Measurements from ENCODE around the gene CHD6.
A peak's percentile ranks its signal among the peaks of the same experiment; 100 is the strongest.

The CHD6 gene

DNA sequence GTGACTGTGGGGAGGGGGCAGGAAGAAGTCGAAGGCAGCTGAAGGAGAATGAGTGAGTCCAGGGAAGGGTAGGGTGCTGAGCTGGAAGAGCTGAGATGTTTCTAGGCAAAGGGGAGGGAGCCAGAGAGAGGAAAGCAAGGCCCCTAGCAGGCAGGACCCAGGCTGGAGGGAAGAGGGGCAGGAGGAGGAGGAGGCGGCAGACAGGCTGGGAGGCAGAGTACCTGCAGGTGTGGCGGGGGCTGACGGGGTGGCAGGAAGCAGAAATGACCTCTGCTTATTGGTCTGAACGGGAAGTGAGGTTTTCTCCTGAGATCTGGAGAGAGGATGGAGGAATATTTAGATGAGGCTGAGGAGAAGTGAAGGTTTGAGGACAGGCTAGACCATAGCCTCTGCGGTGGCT, 240.9 kb downstream of the CHD6 start:
- Histone ChIP-seq H2AFZ (ENCODE audit: low read depth, low read length) (no peak overlapping the region), H3K27ac (ENCODE audit: low read length, poor library complexity, severe bottlenecking) (no peak overlapping the region), H3K4me1 (ENCODE audit: control insufficient read depth, insufficient read depth, low read depth, low read length) (no peaks in the 10 kb centered on the region), H3K4ac (ENCODE audit: low read depth in 1 of 2, low read length in 2 of 2) (no peak overlapping the region), H4K8ac (ENCODE audit: low read length) (no peak overlapping the region), H3K23ac (ENCODE audit: low read length in 2 of 2) (peak overlapping the region in 1 of 2 experiments; percentile 56), H3K9ac (ENCODE audit: low read length) (no peak overlapping the region), H3K18ac (ENCODE audit: low read depth in 1 of 2, low read length in 2 of 2) (no peak overlapping the region), H3K79me1 (replicated peaks; ENCODE audit: low read length, poor library complexity, severe bottlenecking) (no peaks in the 10 kb centered on the region), H3K14ac (ENCODE audit: low read length in 2 of 2) (no peak overlapping the region), H3K36me3 (ENCODE audit: control insufficient read depth in 1 of 2, insufficient read depth in 2 of 2, low read depth in 1 of 2, low read length in 2 of 2) (no peaks in the 10 kb centered on the region), H3K4me2 (ENCODE audit: low read length, poor library complexity, severe bottlenecking) (no peak overlapping the region), H2AK5ac (ENCODE audit: low read length, severe bottlenecking) (no peak overlapping the region), H3K9me3 (ENCODE audit: control insufficient read depth, low read length) (no peaks in the 10 kb centered on the region), H2BK120ac (ENCODE audit: low read depth, low read length) (no peak overlapping the region), H3K27me3 (ENCODE audit: control insufficient read depth in 1 of 2, insufficient read depth in 1 of 2, low read length in 2 of 2) (peaks cover 56 to 80% of the 10 kb centered on the region in 2 experiments), H4K91ac (ENCODE audit: low read length) (no peak overlapping the region), H2BK12ac (ENCODE audit: low read length in 2 of 2) (no peak overlapping the region), H2BK5ac (ENCODE audit: low read depth, low read length, poor library complexity, severe bottlenecking) (no peak overlapping the region), H2BK15ac (ENCODE audit: low read depth, poor library complexity, severe bottlenecking) (no peak overlapping the region), H3K4me3 (ENCODE audit: insufficient read depth in 1 of 2, low read depth in 1 of 2, low read length in 2 of 2) (no peak overlapping the region)
- no peak for DNase-seq
- WGBS = 61% methylated on average over 6 of the region's 6 CpGs

DNA sequence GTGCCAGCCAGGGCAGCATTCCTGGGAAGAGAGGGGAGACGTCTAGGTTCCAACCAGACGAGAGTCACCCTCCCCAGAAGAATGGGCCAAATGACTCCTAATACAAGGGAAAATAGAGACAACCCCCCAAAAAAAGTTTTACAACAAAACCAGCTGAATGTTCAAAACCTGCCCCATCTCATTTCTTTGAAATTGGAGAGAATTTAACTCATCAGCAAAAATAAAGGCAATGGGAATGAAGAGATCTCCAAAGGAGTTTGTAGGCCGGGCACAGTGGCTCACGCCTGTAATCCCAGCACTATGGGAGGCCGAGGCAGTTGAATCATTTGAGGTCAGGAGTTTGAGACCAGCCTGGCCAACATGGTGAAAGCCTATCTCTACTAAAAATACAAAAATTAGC, 241.8 kb downstream of the CHD6 start:
- Histone ChIP-seq H2BK120ac (ENCODE audit: low read depth, low read length) (no peak overlapping the region), H3K23ac (ENCODE audit: low read length in 2 of 2) (no peak overlapping the region), H3K4ac (ENCODE audit: low read depth in 1 of 2, low read length in 2 of 2) (no peak overlapping the region), H3K9ac (ENCODE audit: low read length) (no peak overlapping the region), H3K36me3 (ENCODE audit: control insufficient read depth in 1 of 2, insufficient read depth in 2 of 2, low read depth in 1 of 2, low read length in 2 of 2) (no peaks in the 10 kb centered on the region), H2BK15ac (ENCODE audit: low read depth, poor library complexity, severe bottlenecking) (no peak overlapping the region), H3K9me3 (ENCODE audit: control insufficient read depth, low read length) (no peaks in the 10 kb centered on the region), H3K14ac (ENCODE audit: low read length in 2 of 2) (no peak overlapping the region), H3K79me1 (replicated peaks; ENCODE audit: low read length, poor library complexity, severe bottlenecking) (no peaks in the 10 kb centered on the region), H3K27me3 (ENCODE audit: control insufficient read depth in 1 of 2, insufficient read depth in 1 of 2, low read length in 2 of 2) (peaks cover 58 to 86% of the 10 kb centered on the region in 2 experiments), H4K91ac (ENCODE audit: low read length) (no peak overlapping the region), H2AFZ (ENCODE audit: low read depth, low read length) (no peak overlapping the region), H3K27ac (ENCODE audit: low read length, poor library complexity, severe bottlenecking) (no peak overlapping the region), H2AK5ac (ENCODE audit: low read length, severe bottlenecking) (no peak overlapping the region), H3K4me2 (ENCODE audit: low read length, poor library complexity, severe bottlenecking) (no peak overlapping the region), H3K18ac (ENCODE audit: low read depth in 1 of 2, low read length in 2 of 2) (no peak overlapping the region), H4K8ac (ENCODE audit: low read length) (no peak overlapping the region), H2BK12ac (ENCODE audit: low read length in 2 of 2) (no peak overlapping the region), H2BK5ac (ENCODE audit: low read depth, low read length, poor library complexity, severe bottlenecking) (no peak overlapping the region), H3K4me3 (ENCODE audit: insufficient read depth in 1 of 2, low read depth in 1 of 2, low read length in 2 of 2) (no peak overlapping the region), H3K4me1 (ENCODE audit: control insufficient read depth, insufficient read depth, low read depth, low read length) (no peaks in the 10 kb centered on the region)
- whole genome bisulfite sequencing = 78% methylated on average over 5 of the region's 5 CpGs
- no peak for DNase-seq

DNA sequence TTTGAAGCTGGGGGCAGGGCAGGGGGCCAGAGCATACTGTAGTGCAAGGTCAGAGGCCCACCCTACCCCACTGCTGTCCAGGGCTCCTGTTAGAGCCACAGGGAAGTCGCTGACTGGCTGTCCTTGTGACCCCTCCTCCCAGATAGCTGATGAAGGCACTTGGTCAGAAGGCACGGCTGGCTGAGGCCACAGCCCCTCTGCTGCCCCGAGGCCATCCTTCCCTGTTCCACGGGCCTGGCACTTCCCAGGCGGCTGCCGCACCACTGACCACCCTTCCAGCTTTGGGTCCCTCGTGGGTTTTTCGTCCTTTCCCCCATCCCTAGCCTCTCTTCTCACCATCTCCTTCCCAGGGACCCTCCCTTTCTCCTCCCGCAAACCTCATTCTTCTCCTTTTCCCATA, 242.3 kb downstream of the CHD6 start:
- H4K91ac ChIP-seq (ENCODE audit: low read length) = no peak overlapping the region
- H3K27ac ChIP-seq (ENCODE audit: low read length, poor library complexity, severe bottlenecking) = no peak overlapping the region
- no peak overlapping the region for H2BK5ac ChIP-seq (ENCODE audit: low read depth, low read length, poor library complexity, severe bottlenecking)
- H3K4ac ChIP-seq (ENCODE audit: low read depth in 1 of 2, low read length in 2 of 2) = no peak overlapping the region
- H3K79me1 ChIP-seq (replicated peaks; ENCODE audit: low read length, poor library complexity, severe bottlenecking) = no peaks in the 10 kb centered on the region
- no peaks in the 10 kb centered on the region for H3K9me3 ChIP-seq (ENCODE audit: control insufficient read depth, low read length)
- H2BK12ac ChIP-seq (ENCODE audit: low read length in 2 of 2) = no peak overlapping the region
- no peak overlapping the region for H3K4me2 ChIP-seq (ENCODE audit: low read length, poor library complexity, severe bottlenecking)
- no peak overlapping the region for H3K14ac ChIP-seq (ENCODE audit: low read length in 2 of 2)
- H3K4me3 ChIP-seq (ENCODE audit: insufficient read depth in 1 of 2, low read depth in 1 of 2, low read length in 2 of 2) = no peak overlapping the region
- DNase-seq = no peak
- no peak overlapping the region for H2AFZ ChIP-seq (ENCODE audit: low read depth, low read length)
- H4K8ac ChIP-seq (ENCODE audit: low read length) = no peak overlapping the region
- no peaks in the 10 kb centered on the region for H3K36me3 ChIP-seq (ENCODE audit: control insufficient read depth in 1 of 2, insufficient read depth in 2 of 2, low read depth in 1 of 2, low read length in 2 of 2)
- WGBS = 68% methylated on average over 9 of the region's 9 CpGs
- H2BK15ac ChIP-seq (ENCODE audit: low read depth, poor library complexity, severe bottlenecking) = no peak overlapping the region
- H3K23ac ChIP-seq (ENCODE audit: low read length in 2 of 2) = no peak overlapping the region
- no peak overlapping the region for H3K9ac ChIP-seq (ENCODE audit: low read length)
- H3K27me3 ChIP-seq (ENCODE audit: control insufficient read depth in 1 of 2, insufficient read depth in 1 of 2, low read length in 2 of 2) = peaks cover 56 to 87% of the 10 kb centered on the region in 2 experiments
- no peaks in the 10 kb centered on the region for H3K4me1 ChIP-seq (ENCODE audit: control insufficient read depth, insufficient read depth, low read depth, low read length)
- H3K18ac ChIP-seq (ENCODE audit: low read depth in 1 of 2, low read length in 2 of 2) = no peak overlapping the region
- no peak overlapping the region for H2AK5ac ChIP-seq (ENCODE audit: low read length, severe bottlenecking)
- no peak overlapping the region for H2BK120ac ChIP-seq (ENCODE audit: low read depth, low read length)

DNA sequence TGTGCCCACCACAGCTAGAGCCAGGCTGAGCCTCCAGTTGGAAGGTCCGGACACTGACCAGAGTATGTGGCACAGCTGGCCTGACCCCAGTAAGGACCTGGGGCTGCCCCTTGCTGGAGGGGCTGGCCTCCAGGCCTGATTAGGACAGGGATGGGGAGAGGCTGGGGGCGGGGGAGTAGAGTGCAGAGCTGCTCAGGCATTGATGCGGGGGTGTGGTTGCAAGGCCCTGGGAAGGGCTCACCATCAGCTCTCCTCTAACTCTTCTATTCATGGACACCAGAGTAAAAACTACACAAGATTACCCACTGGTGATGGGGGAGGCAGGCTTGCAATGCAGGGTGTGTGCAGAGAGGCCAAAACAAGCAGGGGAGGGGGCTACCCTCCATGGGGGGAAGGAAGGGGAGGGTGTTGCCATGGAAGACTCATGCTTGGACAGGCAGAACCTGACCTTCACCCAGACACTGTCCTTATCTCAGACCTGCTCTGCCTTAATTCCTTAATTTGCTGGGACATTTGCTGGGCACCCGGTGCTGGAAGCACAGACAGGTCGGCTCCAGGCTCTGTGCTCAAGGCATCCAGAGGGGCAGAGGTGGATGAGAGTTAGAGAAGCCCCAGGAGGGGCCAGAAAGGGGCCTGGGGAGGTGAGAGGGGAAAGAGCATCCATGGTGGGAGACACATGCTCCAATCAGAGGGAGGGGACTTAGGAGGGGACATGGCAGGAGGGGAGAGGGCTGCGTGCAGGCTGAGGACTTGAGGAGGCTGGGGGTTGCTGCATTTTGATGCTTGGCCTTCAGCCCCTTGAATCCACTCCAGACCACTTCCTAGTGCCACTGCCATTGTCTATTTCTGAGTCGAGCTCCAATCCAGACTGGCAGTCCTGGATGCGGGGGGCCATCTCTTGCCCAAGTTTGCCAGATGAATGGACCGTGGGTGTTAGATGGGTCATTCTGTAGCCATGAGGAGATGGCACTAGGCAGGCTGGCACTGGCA, 244.0 kb downstream of the CHD6 start:
- H4K91ac ChIP-seq (ENCODE audit: low read length) = no peak overlapping the region
- no peak overlapping the region for H3K27ac ChIP-seq (ENCODE audit: low read length, poor library complexity, severe bottlenecking)
- no peaks in the 10 kb centered on the region for H3K79me1 ChIP-seq (replicated peaks; ENCODE audit: low read length, poor library complexity, severe bottlenecking)
- no peak overlapping the region for H2BK120ac ChIP-seq (ENCODE audit: low read depth, low read length)
- no peak overlapping the region for H3K14ac ChIP-seq (ENCODE audit: low read length in 2 of 2)
- no peak overlapping the region for H2BK15ac ChIP-seq (ENCODE audit: low read depth, poor library complexity, severe bottlenecking)
- H2BK5ac ChIP-seq (ENCODE audit: low read depth, low read length, poor library complexity, severe bottlenecking) = no peak overlapping the region
- no peak overlapping the region for H3K9ac ChIP-seq (ENCODE audit: low read length)
- H3K4me2 ChIP-seq (ENCODE audit: low read length, poor library complexity, severe bottlenecking) = no peak overlapping the region
- no peak overlapping the region for H4K8ac ChIP-seq (ENCODE audit: low read length)
- no peak for DNase-seq
- no peak overlapping the region for H3K18ac ChIP-seq (ENCODE audit: low read depth in 1 of 2, low read length in 2 of 2)
- no peak overlapping the region for H2BK12ac ChIP-seq (ENCODE audit: low read length in 2 of 2)
- no peaks in the 10 kb centered on the region for H3K9me3 ChIP-seq (ENCODE audit: control insufficient read depth, low read length)
- H2AFZ ChIP-seq (ENCODE audit: low read depth, low read length) = no peak overlapping the region
- no peak overlapping the region for H3K4ac ChIP-seq (ENCODE audit: low read depth in 1 of 2, low read length in 2 of 2)
- H3K27me3 ChIP-seq (ENCODE audit: control insufficient read depth in 1 of 2, insufficient read depth in 1 of 2, low read length in 2 of 2) = peaks cover 60 to 86% of the 10 kb centered on the region in 2 experiments
- H2AK5ac ChIP-seq (ENCODE audit: low read length, severe bottlenecking) = no peak overlapping the region
- WGBS = 87% methylated on average over 6 of the region's 9 CpGs
- no peaks in the 10 kb centered on the region for H3K36me3 ChIP-seq (ENCODE audit: control insufficient read depth in 1 of 2, insufficient read depth in 2 of 2, low read depth in 1 of 2, low read length in 2 of 2)
- no peak overlapping the region for H3K23ac ChIP-seq (ENCODE audit: low read length in 2 of 2)
- no peaks in the 10 kb centered on the region for H3K4me1 ChIP-seq (ENCODE audit: control insufficient read depth, insufficient read depth, low read depth, low read length)
- H3K4me3 ChIP-seq (ENCODE audit: insufficient read depth in 1 of 2, low read depth in 1 of 2, low read length in 2 of 2) = no peak overlapping the region
